GM12873 (cell line): ENCODE results near the gene APLP1.

ENCODE experiments used
- CTCF ChIP-seq: IDR thresholded peaks from 2 replicates; pipeline ENCODE4 v1.5.1; 2012; ENCODE audit warnings: low read depth, mild to moderate bottlenecking, moderate library complexity, low read length, control low read depth; ENCODE audit not compliant: insufficient read depth; ENCODE audit errors: missing control alignments

The APLP1 gene

GRCh38 chr19:35856546-35857149 lies 11.7 kb upstream of the APLP1 start, which contains the start of gene KIRREL2:
KIRREL2 (plus strand) TSS chr19:35856911; CDS start chr19:35857120, 209 bp downstream.
- no peak for TF ChIP-seq CTCF

GRCh38 chr19:35858311-35858710 lies 10.1 kb upstream of the APLP1 start:
- TF ChIP-seq CTCF, result no peak

- no peak for TF ChIP-seq CTCF
Measured at GRCh38 chr19:35859414-35859813, 9.0 kb upstream of the APLP1 start.

- TF ChIP-seq CTCF, result no peak
Measured at GRCh38 chr19:35860436-35860817, 7.9 kb upstream of the APLP1 start.

- no peak for TF ChIP-seq CTCF
Measured at GRCh38 chr19:35860818-35861639, 7.3 kb upstream of the APLP1 start.

GRCh38 chr19:35861640-35862160 lies 6.7 kb upstream of the APLP1 start:
- no peak for TF ChIP-seq CTCF

GRCh38 chr19:35862528-35862927 lies 5.8 kb upstream of the APLP1 start:
- no peak for TF ChIP-seq CTCF
